GM12872 (cell line): ENCODE measurements around the gene KIAA1191.

ENCODE experiments used
- TF ChIP-seq, protein P1 (sequence below): IDR thresholded peaks from 3 replicates; pipeline ENCODE4 v1.5.1; 2011; ENCODE audit warnings: low read depth, mild to moderate bottlenecking, low read length, moderate library complexity; ENCODE audit not compliant: insufficient read depth

The KIAA1191 gene

GRCh38 chr5:176387384-176387925 lies 25.9 kb upstream of the KIAA1191 start:
- TF ChIP-seq, protein P1, sequence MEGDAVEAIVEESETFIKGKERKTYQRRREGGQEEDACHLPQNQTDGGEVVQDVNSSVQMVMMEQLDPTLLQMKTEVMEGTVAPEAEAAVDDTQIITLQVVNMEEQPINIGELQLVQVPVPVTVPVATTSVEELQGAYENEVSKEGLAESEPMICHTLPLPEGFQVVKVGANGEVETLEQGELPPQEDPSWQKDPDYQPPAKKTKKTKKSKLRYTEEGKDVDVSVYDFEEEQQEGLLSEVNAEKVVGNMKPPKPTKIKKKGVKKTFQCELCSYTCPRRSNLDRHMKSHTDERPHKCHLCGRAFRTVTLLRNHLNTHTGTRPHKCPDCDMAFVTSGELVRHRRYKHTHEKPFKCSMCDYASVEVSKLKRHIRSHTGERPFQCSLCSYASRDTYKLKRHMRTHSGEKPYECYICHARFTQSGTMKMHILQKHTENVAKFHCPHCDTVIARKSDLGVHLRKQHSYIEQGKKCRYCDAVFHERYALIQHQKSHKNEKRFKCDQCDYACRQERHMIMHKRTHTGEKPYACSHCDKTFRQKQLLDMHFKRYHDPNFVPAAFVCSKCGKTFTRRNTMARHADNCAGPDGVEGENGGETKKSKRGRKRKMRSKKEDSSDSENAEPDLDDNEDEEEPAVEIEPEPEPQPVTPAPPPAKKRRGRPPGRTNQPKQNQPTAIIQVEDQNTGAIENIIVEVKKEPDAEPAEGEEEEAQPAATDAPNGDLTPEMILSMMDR, result no peak

DNA sequence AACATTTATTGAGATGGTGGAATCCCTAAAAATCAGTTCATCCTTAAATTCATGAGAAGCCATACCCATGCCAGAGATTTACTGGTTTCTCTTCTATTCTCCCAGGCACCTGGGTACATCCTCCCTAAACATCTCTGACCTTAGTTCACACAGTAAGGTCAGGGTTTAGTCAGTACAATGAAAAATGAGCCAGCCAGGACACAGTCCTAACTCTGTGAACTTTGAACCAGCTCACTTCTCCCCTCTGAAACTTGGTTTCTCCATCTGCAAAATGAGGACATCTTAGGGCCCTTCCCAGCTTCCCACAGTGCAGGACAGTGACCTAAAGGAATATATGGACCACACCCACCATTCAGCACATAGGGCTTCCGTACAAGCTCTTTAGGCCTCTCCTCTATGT lies 24.9 kb upstream of the KIAA1191 start:
- TF ChIP-seq, protein P1, result no peak

DNA sequence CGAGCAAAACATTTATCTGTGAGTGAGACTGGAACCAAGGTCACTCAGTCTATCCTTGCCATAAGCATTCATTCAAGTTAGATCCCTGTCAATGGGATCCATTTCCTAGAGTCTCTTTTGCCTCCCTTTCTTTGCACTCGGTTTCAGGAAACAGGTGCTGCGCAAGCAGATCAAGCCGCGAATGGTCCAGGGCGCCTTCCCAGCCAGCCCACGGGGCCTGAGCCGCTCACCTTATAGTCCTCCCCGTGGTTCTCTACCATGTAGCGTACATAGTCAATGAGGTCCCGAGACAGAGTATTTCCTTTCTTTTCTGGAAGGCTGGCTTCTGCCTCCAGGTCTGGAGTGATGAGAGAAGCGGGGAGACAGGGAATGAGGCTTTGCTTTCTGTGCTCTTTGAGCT lies 23.4 kb upstream of the KIAA1191 start:
- TF ChIP-seq, protein P1, result no peak

- TF ChIP-seq, protein P1, result no peak
Measured at GRCh38 chr5:176384366-176384930, 22.9 kb upstream of the KIAA1191 start.

- TF ChIP-seq, protein P1, result no peak
Measured at GRCh38 chr5:176383961-176384360, 22.4 kb upstream of the KIAA1191 start.

DNA sequence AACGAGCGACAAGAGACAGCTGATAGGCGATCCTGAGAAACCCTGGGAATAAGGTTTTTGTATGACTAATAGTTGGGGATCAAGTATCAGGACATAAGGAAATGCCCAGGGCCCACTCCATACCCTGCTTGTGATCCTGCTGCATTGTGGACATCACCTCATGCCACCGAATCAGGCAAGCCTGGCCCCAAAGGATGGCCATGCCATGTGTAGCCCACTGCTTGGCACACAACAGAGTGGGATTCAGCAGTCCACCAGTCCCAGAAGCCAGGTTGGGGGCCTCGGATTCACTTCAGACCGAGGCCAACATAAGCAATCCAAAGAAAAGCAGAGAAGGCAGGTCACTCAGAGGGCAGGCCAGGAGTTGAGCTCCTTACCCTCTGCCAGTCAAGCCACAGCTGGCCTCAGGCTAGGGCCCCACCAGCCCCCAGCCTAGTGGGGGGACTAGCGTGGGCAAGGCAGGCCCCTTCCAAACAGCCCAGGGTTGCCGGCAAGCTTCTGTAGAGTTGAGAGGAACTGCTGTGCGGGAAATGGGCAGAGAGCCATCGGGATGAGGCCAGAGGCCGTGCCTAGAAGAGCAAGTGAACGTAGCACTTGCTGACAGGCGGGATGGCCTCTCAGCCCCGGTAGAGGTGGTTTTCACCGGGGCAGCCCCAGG lies 21.8 kb upstream of the KIAA1191 start:
- TF ChIP-seq, protein P1, result no peak

GRCh38 chr5:176382721-176383120 lies 21.2 kb upstream of the KIAA1191 start:
- TF ChIP-seq, protein P1, result no peak
